Middle frontal gyrus (tissue), 1 donor: Measurements from ENCODE around the gene CLDN22.

Source experiments
- DNase-seq: peaks from one replicate; pipeline ENCODE4 v3.0.0-alpha.2; 2015; ENCODE audit warnings: low spot score; ENCODE audit errors: extremely low spot score

Gene CLDN22

GRCh38 chr4:183320211-183321059 is at the start of gene CLDN22:
Gene CLDN22 (minus strand): TSS chr4:183320276. CDS start chr4:183320218, 58 bp downstream.
- DNase-seq = no peak

DNA sequence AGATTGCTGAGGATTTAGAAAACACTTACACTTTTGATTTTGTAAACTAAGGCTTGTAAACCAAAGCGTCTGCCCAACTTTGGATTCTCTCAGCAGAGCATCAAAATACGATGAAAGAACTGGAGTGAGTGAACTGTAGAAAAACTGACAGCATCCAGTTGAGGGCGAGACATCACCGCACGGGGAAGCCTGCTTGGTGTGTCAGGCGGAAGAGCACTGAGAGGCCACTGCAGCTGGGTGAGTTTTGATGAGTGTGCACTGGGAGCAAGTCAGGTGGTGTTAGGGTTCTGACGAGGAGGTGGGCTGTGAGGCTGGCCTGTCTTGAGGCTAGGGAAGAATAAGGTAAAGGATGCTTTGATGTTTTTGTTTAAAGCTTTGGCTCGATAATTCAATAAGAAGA is 49.0 kb upstream of the CLDN22 start:
- DNase-seq = no peak

GRCh38 chr4:183366206-183366835 is 46.2 kb upstream of the CLDN22 start:
- no peak for DNase-seq

DNA sequence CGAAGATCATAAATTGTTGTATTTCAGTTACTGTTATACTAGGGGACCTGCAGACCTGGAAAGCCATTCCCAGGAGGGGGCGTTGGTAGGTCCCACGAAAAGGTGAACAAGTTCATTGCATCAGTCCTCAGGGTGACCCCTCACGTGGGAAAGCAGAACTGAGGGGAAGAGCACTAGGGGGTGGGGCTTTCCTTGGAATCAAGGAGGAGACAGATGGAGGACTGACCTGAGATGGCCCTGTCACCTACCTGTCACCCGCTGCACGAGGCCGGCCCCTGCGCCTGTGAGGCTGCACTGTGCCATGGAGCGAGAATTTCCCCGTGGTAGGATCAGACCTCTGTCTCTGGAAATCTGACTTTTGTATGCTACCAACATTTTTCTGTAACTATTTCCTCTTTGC is 43.9 kb upstream of the CLDN22 start:
- no peak for DNase-seq

- no peak for DNase-seq
These were observed 43.0 kb upstream of the CLDN22 start for GRCh38 chr4:183362916-183363542.

DNA sequence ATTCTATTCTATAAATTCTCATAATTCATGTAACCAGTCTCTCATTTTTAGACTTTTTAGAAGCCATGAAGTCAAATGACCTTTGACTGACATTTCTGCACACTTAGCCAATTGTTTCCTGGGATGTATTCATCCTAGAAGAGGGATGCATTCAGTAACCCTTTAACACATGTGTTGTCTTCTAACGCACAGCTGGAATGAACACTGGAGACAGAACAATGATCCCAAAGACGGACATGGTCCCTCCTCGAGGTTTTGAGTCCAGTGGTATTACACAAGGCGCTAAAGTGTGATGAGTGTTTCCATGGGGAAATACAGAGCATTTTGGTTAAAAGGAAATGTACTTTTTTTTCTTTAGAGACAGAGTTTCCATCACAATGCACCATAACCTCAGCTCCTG is 42.0 kb upstream of the CLDN22 start:
- DNase-seq = no peak

DNA sequence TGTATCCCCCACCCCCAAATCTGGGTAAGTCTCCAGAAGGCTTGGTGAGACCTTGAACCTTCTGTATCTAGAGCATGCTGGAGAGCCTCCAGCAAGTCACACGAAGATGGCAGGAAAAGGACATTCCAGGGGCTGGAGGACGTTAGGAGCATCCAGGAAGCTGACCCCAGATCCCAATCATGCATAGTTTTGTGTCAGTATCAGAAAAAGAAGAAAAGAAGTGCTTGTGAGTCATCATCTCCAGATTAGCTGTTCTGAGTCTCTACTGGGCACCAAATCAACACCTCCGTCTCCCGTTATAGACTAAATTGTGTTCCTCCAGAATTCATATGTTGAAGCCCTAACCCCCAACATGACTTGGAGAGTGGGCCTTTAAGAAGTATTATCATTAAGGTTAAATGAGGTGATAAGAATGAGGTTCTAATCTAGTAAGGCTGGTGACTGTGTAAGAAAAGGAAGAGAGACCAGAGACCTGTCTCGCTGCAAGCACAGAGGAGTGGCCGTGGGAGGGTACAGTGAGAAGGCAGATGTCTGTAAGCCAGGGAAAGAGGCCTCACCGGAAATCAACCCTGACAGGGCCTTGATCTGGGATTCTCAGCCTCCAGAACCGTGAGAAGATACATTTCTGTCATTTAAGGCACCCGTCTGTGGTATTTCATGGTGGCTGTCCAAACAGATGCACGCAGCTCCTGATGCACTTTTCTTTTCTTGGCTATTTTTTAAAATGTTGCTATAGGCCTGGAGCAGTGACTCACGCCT is 40.3 kb upstream of the CLDN22 start:
- no peak for DNase-seq

DNA sequence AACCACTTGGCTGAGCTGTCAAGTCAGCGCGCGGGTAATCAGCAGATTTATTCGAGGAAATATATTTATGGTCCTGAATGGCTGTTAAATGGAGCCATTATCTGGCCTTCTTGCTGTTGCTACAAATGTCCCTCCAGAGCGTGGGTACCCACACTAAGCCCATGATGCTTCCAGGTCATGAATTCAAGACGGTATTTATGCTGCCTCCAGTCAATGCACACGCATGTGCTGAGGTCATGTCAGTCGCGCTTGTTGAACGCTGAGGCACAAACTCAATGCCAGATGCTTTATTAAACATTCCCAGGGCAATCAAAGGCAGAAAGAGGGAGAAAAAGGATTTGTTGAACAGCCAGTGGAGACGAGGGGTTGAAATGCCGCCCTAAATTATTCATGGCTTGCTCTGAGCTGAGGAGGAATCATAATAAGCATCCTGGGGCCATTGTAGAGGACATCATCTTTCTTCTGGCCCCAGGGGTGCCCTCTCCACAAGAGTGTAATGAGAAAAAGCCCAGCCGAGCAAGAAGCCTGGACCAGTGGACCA is 38.2 kb upstream of the CLDN22 start:
- DNase-seq = no peak

- DNase-seq = no peak
These were observed 37.0 kb upstream of the CLDN22 start for GRCh38 chr4:183356931-183357675.

GRCh38 chr4:183356173-183356830 is 36.2 kb upstream of the CLDN22 start:
- no peak for DNase-seq

- DNase-seq = no peak
These were observed 35.3 kb upstream of the CLDN22 start for GRCh38 chr4:183355405-183355804.

GRCh38 chr4:183354219-183354618 is 34.1 kb upstream of the CLDN22 start:
- DNase-seq = no peak

GRCh38 chr4:183353557-183353956 is 33.5 kb upstream of the CLDN22 start:
- DNase-seq = no peak

- no peak for DNase-seq
These were observed 32.5 kb upstream of the CLDN22 start for GRCh38 chr4:183352546-183352945.

GRCh38 chr4:183350317-183351071 is 30.4 kb upstream of the CLDN22 start:
- no peak for DNase-seq

GRCh38 chr4:183349673-183350072 is 29.6 kb upstream of the CLDN22 start:
- DNase-seq = no peak

DNA sequence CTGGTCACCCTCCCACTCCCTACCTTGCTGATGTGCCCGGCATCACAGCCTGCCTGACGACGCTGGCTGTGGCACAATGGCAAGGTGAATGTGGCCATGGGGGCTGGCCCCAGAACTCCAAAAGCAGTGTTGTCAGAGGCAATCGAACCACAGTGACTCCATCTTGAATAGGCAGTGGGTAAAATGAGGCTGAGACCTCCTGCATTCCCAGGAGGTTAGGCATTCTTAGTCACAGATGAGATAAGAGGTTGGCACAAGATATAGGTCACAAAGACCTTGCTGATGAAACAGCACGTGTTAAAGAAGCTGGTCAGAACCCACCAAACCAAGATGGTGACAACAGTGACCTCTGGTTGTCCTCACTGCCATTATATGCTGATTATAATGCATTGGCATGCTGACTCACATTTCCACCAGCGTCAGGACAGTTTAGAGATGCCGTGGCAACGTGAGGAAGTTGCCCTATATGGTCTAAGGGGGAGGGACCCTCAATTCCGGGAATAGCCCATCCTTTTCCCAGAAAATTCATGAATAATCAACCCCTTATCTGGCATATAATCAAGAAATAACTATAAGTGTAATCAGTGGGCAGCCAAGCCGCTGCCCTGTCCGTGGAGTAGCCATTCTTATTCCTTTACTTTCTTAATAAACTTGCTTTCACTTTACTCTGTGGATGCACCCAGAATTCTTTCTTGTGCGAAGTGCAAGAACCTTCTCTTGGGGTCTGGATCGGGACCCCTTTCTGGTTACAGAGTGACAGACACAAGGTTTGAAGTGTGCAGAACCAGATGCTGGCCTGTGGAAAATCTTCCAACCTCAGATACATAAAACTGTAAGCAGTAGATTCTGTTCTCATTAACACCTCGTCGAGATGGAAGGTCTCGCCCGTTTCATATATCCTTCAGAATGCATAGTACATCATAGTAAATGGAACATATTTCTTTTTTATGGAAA is 28.9 kb upstream of the CLDN22 start:
- DNase-seq = no peak

- DNase-seq = no peak
These were observed 28.1 kb upstream of the CLDN22 start for GRCh38 chr4:183348136-183348535.
